ENCODE data around the gene PIGV.

- TF ChIP-seq CTCF (IDR thresholded peaks at IDR 0.05): no peak
- no peak for TF ChIP-seq ZFX (IDR thresholded peaks at IDR 0.05; ENCODE audit: borderline replicate concordance)
Observed at GRCh38 chr1:26788515-26788785, 700 bp downstream of the PIGV start.
